AG04449 (cell line): ENCODE results near the gene SLC15A3.
"Not testable (repeated sequence)": the region's sequence is repeated elsewhere in the genome, so short reads cannot be mapped to it uniquely, and the experiment has no call there.

ENCODE experiments used
- CTCF ChIA-PET: fragments of 350-600 bp; formaldehyde crosslinking; extraction: SDS; loops from one replicate; lab custom pipeline; 2021; ENCODE audit warnings: antibody characterized with exemption; lab: Yijun Ruan, JAX
- POLR2A ChIA-PET: fragments of 400-600, 350-600 bp; formaldehyde crosslinking; extraction: SDS; loops from one replicate; lab custom pipeline; 2020; ENCODE audit warnings: antibody characterized with exemption, inconsistent platforms; lab: Yijun Ruan, JAX
- DNase-seq: peaks from one replicate; pipeline ENCODE4 v3.0.0-alpha.2; 2010; ENCODE audit warnings: low read depth, low spot score
- H3K4me3 ChIP-seq: 2 replicates; pipeline ENCODE4 v1.5.1; 2011; ENCODE audit warnings: low read depth, mild to moderate bottlenecking, control low read depth, low read length
- CTCF ChIP-seq: IDR thresholded peaks from one replicate; pipeline ENCODE4 v1.5.1; 2011; ENCODE audit warnings: mild to moderate bottlenecking, moderate library complexity, low read length, control low read depth, inconsistent platforms; ENCODE audit not compliant: insufficient read depth; ENCODE audit errors: missing control alignments

Gene SLC15A3

GRCh38 chr11:60910281-60910687 lies 41.7 kb downstream of the SLC15A3 start:
- DNase-seq: no peak
- no peak overlapping the region for H3K4me3 ChIP-seq
- no peak for TF ChIP-seq CTCF
- ChIA-PET POLR2A (no interaction called here), CTCF (interaction anchor here (2.6 kb wide), 1 partner anchor 11 kb away, joined by 17 read pairs; no protein-coding TSS in a partner anchor)

GRCh38 chr11:60909680-60910280 lies 42.2 kb downstream of the SLC15A3 start:
- H3K4me3 ChIP-seq, POLR2A ChIA-PET, DNase-seq: not testable (repeated sequence)
- CTCF ChIA-PET: interaction anchor here (2.6 kb wide), 1 partner anchor 10 kb away, joined by 17 read pairs; no protein-coding TSS in a partner anchor

GRCh38 chr11:60908803-60909202 lies 43.2 kb downstream of the SLC15A3 start:
- no peak for DNase-seq
- no peak overlapping the region for H3K4me3 ChIP-seq
- POLR2A ChIA-PET: no interaction called here
- CTCF ChIA-PET: interaction anchor here (2.6 to 26.0 kb wide), 2 partner anchors 9 to 71 kb away, joined by 17 to 1087 read pairs; partner anchors contain the start of gene CCDC86
- TF ChIP-seq CTCF: no peak

- peak; percentile 47 for DNase-seq
- CTCF ChIA-PET: interaction anchor here (0.9 to 26.0 kb wide), 7 partner anchors 10 to 281 kb away, joined by 3 to 1087 read pairs (median 13); partner anchors contain the start of gene CCDC86
- peak within 1 kb of the TSS; percentile 85 for H3K4me3 ChIP-seq
- POLR2A ChIA-PET: interaction anchor here (1.2 kb wide), 1 partner anchor 12 kb away, joined by 3 read pairs; no protein-coding TSS in a partner anchor
- no peak for TF ChIP-seq CTCF
Observed at GRCh38 chr11:60906132-60906972, 45.6 kb downstream of the SLC15A3 start, which contains the start of gene PRPF19. PRPF19 (minus strand) TSS chr11:60906585; CDS start chr11:60906382, 203 bp downstream.

- ChIA-PET CTCF (interaction anchor here (0.9 to 26.0 kb wide), 11 partner anchors 9 to 281 kb away, joined by 3 to 1087 read pairs (median 8); partner anchors contain the start of gene CCDC86), POLR2A (interaction anchor here (0.6 to 1.2 kb wide), 2 partner anchors 10 to 11 kb away, joined by 3 read pairs; no protein-coding TSS in a partner anchor)
- TF ChIP-seq CTCF: no peak
- DNase-seq: no peak
- peak overlapping the region; percentile 85 for H3K4me3 ChIP-seq
Observed at GRCh38 chr11:60905551-60906113, 46.3 kb downstream of the SLC15A3 start.

- DNase-seq: no peak
- POLR2A ChIA-PET: interaction anchor here (0.6 kb wide), 1 partner anchor 10 kb away, joined by 3 read pairs; no protein-coding TSS in a partner anchor
- peak overlapping the region; percentile 85 for H3K4me3 ChIP-seq
- CTCF ChIA-PET: interaction anchor here (0.9 to 26.0 kb wide), 12 partner anchors 8 to 225 kb away, joined by 3 to 1087 read pairs (median 6); partner anchors contain the start of genes CCDC86 and TMEM109
- no peak for TF ChIP-seq CTCF
Observed at GRCh38 chr11:60905047-60905446, 46.9 kb downstream of the SLC15A3 start.
